Endothelial cell of umbilical vein (primary cell): Measurements from ENCODE around the gene TMEFF2. TPM values are rescaled to one million over a fixed set of nuclear protein-coding genes. Genes with fewer than 3 reads are reported as not detected.

Source experiments
- BruUV-seq: library from RNA; stranded (reverse); fragments of 400-500 nt; replicated peaks from 2 replicates; lab custom pipeline; 2021; lab: Mats Ljungman, UMichigan
- CTCF ChIA-PET: fragments of 300-600, 350-600 bp; sonication (Branson Sonifier 250); formaldehyde crosslinking; loops from one replicate; lab custom pipeline; 2021; ENCODE audit warnings: antibody characterized with exemption, inconsistent platforms; lab: Charles Lee
- POLR2A ChIA-PET: fragments of 300-600, 350-600 bp; sonication (Branson Sonifier 250); formaldehyde crosslinking; loops from one replicate; lab custom pipeline; 2021; ENCODE audit warnings: antibody characterized with exemption, inconsistent platforms; lab: Charles Lee
- DNase-seq: peaks from one replicate; pipeline ENCODE4 v3.0.0-alpha.2; 2011; ENCODE audit warnings: low read depth, low spot score
- FAIRE-seq: peaks from 2 replicates; lab custom pipeline; 2011; peaks lifted over from hg19 to GRCh38; lab: Jason Lieb, UNC
- H2AFZ ChIP-seq: 2 replicates; pipeline ENCODE4 v1.6.0; 2012; ENCODE audit warnings: low read depth, low read length, control low read depth, inconsistent platforms
- H3K27ac ChIP-seq: 2 replicates; pipeline ENCODE4 v1.5.1; 2011; ENCODE audit warnings: low read depth, mild to moderate bottlenecking, control low read depth, low read length, moderate library complexity; ENCODE audit not compliant: insufficient read depth
- H3K27me3 ChIP-seq, 2 experiments: 2 replicates each; pipeline versions ENCODE4 v1.6.0 to v1.6.1; 2011; ENCODE audit warnings: low read length in 2 of 2, mixed read lengths in 1 of 2; ENCODE audit not compliant: control insufficient read depth in 2 of 2, insufficient read depth in 2 of 2
- H3K36me3 ChIP-seq, 2 experiments: 2 replicates in 1 of 2; 3 replicates in 1 of 2; pipeline ENCODE4 v1.5.1; 2011; ENCODE audit warnings: low read length in 2 of 2, mild to moderate bottlenecking in 1 of 2, moderate library complexity in 1 of 2; ENCODE audit not compliant: control insufficient read depth in 2 of 2, insufficient read depth in 2 of 2; ENCODE audit errors: extremely low read depth in 1 of 2
- H3K4me1 ChIP-seq: 3 replicates; pipeline ENCODE4 v1.5.1; 2011; ENCODE audit warnings: mild to moderate bottlenecking, low read length; ENCODE audit not compliant: control insufficient read depth, insufficient read depth; ENCODE audit errors: extremely low read depth
- H3K4me2 ChIP-seq: 2 replicates; pipeline ENCODE4 v1.6.1; 2011; ENCODE audit warnings: low read length, control low read depth, mixed read lengths; ENCODE audit not compliant: insufficient read depth
- H3K4me3 ChIP-seq, 3 experiments: fragments of 200-600 bp in 1 of 3; sonication (generic), shearing (Covaris generic) in 1 of 3; replicated peaks in 1 of 3; 2 replicates each; pipeline ENCODE4 v1.5.1; 2011 to 2016; ENCODE audit warnings: control low read depth in 3 of 3, low read length in 3 of 3, mild to moderate bottlenecking in 2 of 3, inconsistent platforms in 1 of 3, low read depth in 1 of 3, moderate library complexity in 1 of 3; ENCODE audit not compliant: insufficient read depth in 1 of 3
- H3K79me2 ChIP-seq: 2 replicates; pipeline ENCODE4 v1.6.0; 2012; ENCODE audit warnings: low read length, inconsistent platforms; ENCODE audit not compliant: control insufficient read depth, insufficient read depth
- H3K9ac ChIP-seq: replicated peaks from 2 replicates; pipeline ENCODE3; 2011; ENCODE audit warnings: low read length, control low read depth; ENCODE audit not compliant: insufficient read depth; ENCODE audit errors: extremely low read depth
- H3K9me1 ChIP-seq: replicated peaks from 3 replicates; pipeline ENCODE4 v1.6.0; 2011; ENCODE audit warnings: mild to moderate bottlenecking, low read length; ENCODE audit not compliant: control insufficient read depth, insufficient read depth; ENCODE audit errors: extremely low read depth
- H3K9me3 ChIP-seq: replicated peaks from 2 replicates; pipeline ENCODE4 v1.5.1; 2012; ENCODE audit warnings: low read length, inconsistent platforms; ENCODE audit not compliant: control insufficient read depth, insufficient read depth
- H4K20me1 ChIP-seq: replicated peaks from 2 replicates; pipeline ENCODE3; 2011; ENCODE audit warnings: mild to moderate bottlenecking, low read length; ENCODE audit not compliant: control insufficient read depth, insufficient read depth; ENCODE audit errors: extremely low read depth
- EZH2 ChIP-seq: IDR thresholded peaks from 2 replicates; pipeline ENCODE4 v1.6.1; 2012; ENCODE audit warnings: borderline replicate concordance, low read depth, mild to moderate bottlenecking, moderate library complexity, low read length, inconsistent platforms; ENCODE audit not compliant: severe bottlenecking
- FOS ChIP-seq: IDR thresholded peaks from 2 replicates; pipeline ENCODE4 v1.6.1; 2011; ENCODE audit warnings: mild to moderate bottlenecking, low read length, moderate library complexity, borderline replicate concordance; ENCODE audit not compliant: insufficient read depth
- GATA2 ChIP-seq: IDR thresholded peaks from 2 replicates; pipeline ENCODE4 v1.7.0; 2011; ENCODE audit warnings: low read depth, mild to moderate bottlenecking, moderate library complexity, mixed read lengths, low read length; ENCODE audit not compliant: insufficient read length, insufficient read depth
- JUN ChIP-seq: IDR thresholded peaks from 2 replicates; pipeline ENCODE4 v1.6.1; 2011; ENCODE audit warnings: borderline replicate concordance, low read depth; ENCODE audit not compliant: insufficient read length, insufficient read depth
- MAX ChIP-seq: IDR thresholded peaks from 2 replicates; pipeline ENCODE4 v1.6.1; 2011; ENCODE audit not compliant: insufficient read depth, insufficient read length
- MYC ChIP-seq: IDR thresholded peaks from one replicate; pipeline ENCODE4 v1.6.1; 2011; ENCODE audit warnings: mild to moderate bottlenecking, low read depth, low read length
- POLR2A ChIP-seq: IDR thresholded peaks from 2 replicates; pipeline ENCODE4 v1.6.1; 2012; ENCODE audit warnings: low read depth, mild to moderate bottlenecking, control low read depth, low read length
- POLR2AphosphoS5 ChIP-seq: IDR thresholded peaks from 2 replicates; pipeline ENCODE4 v1.6.1; 2012; ENCODE audit warnings: low read depth, mild to moderate bottlenecking, control low read depth, low read length, moderate library complexity; ENCODE audit not compliant: insufficient read depth
- dilution Hi-C: fragments of 300-500 bp; cut with MboI; formaldehyde crosslinking; loops from one replicate; pipeline ENCODE4 v1.15.0; 2019; ENCODE audit warnings: low sequenced_read_pairs; ENCODE audit not compliant: extremely low pct_ligation_motif_present
- intact Hi-C: fragments of 100-400 bp; cut with micrococcal nuclease; formaldehyde crosslinking; loops from one replicate; pipeline ENCODE4 v1.10.0; 2022
- polyA plus RNA-seq, 4 experiments: library from polyadenylated mRNA; depleted of rRNA in 3 of 4; stranded (reverse) in 3 of 4; unstranded in 1 of 4; fragments of >200 nt; gene quantifications; 2 replicates each; pipeline versions ENCODE4 v1.2.1 to v1.2.3, GENCODE V29; 2011 to 2012; ENCODE audit warnings: missing spikeins in 1 of 4
- total RNA-seq: library from RNA; stranded (reverse); gene quantifications from 2 replicates; pipeline ENCODE4 v1.2.3, GENCODE V29; 2021
- TF ChIP-seq, protein P1 (sequence below), 2 donors: IDR thresholded peaks; 1 replicate in 1 of 2; 2 replicates in 1 of 2; pipeline ENCODE4 v1.5.1; 2011; ENCODE audit warnings: low read length in 2 of 2, mild to moderate bottlenecking in 2 of 2, moderate library complexity in 2 of 2, control low read depth in 1 of 2, inconsistent platforms in 1 of 2, low read depth in 1 of 2; ENCODE audit not compliant: insufficient read depth in 1 of 2; ENCODE audit errors: extremely low read depth in 1 of 2

Gene TMEFF2
- total and polyA plus RNA-seq, 2 donors (not counting 3 experiments of a cell fraction or from before 2014, with no cell fraction given) = 0.18 to 0.20 TPM

GRCh38 chr2:192123847-192124246, 70.9 kb downstream of the TMEFF2 start:
- POLR2A ChIA-PET = no interaction called here

GRCh38 chr2:192122946-192123345, 71.8 kb downstream of the TMEFF2 start:
- Histone ChIP-seq H3K9me3 (no peaks in the 10 kb centered on the region), H3K4me3 (no peak overlapping the region), H3K9ac (no peak overlapping the region), H3K79me2 (no peaks in the 10 kb centered on the region), H3K27me3 (no peaks in the 10 kb centered on the region), H3K9me1 (no peaks in the 10 kb centered on the region), H3K4me1 (no peaks in the 10 kb centered on the region), H3K4me2 (no peak overlapping the region), H3K36me3 (no peaks in the 10 kb centered on the region), H3K27ac (no peak overlapping the region), H4K20me1 (no peaks in the 10 kb centered on the region), H2AFZ (no peak overlapping the region)
- DNase-seq = no peak
- no peak for FAIRE-seq
- ChIA-PET CTCF (interaction anchor here (1.8 kb wide), 1 partner anchor 16 kb away, joined by 3 read pairs; no protein-coding TSS in a partner anchor), POLR2A (no interaction called here)
- TF ChIP-seq FOS (no peak), POLR2A (no peak), EZH2 (no peak), MAX (no peak), MYC (no peak), JUN (no peak), GATA2 (no peak), POLR2AphosphoS5 (no peak)
- TF ChIP-seq, protein P1, sequence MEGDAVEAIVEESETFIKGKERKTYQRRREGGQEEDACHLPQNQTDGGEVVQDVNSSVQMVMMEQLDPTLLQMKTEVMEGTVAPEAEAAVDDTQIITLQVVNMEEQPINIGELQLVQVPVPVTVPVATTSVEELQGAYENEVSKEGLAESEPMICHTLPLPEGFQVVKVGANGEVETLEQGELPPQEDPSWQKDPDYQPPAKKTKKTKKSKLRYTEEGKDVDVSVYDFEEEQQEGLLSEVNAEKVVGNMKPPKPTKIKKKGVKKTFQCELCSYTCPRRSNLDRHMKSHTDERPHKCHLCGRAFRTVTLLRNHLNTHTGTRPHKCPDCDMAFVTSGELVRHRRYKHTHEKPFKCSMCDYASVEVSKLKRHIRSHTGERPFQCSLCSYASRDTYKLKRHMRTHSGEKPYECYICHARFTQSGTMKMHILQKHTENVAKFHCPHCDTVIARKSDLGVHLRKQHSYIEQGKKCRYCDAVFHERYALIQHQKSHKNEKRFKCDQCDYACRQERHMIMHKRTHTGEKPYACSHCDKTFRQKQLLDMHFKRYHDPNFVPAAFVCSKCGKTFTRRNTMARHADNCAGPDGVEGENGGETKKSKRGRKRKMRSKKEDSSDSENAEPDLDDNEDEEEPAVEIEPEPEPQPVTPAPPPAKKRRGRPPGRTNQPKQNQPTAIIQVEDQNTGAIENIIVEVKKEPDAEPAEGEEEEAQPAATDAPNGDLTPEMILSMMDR (IDR thresholded peaks at IDR 0.05; ENCODE audit: extremely low read depth in 1 of 2, insufficient read depth in 1 of 2, low read depth in 1 of 2, low read length in 2 of 2) = no peak
- BruUV-seq = no TSS peak
- dilution Hi-C loops (no loop called here), intact Hi-C loops (no loop called here)

More at GRCh38 chr2:192123847-192124246, 70.9 kb downstream of the TMEFF2 start:
- Histone ChIP-seq H3K27me3 (no peaks in the 10 kb centered on the region), H3K4me2 (no peak overlapping the region), H3K9me1 (no peaks in the 10 kb centered on the region), H3K79me2 (no peaks in the 10 kb centered on the region), H3K4me3 (no peak overlapping the region), H3K27ac (no peak overlapping the region), H2AFZ (no peak overlapping the region), H3K9ac (no peak overlapping the region), H3K36me3 (no peaks in the 10 kb centered on the region), H4K20me1 (no peaks in the 10 kb centered on the region), H3K4me1 (no peaks in the 10 kb centered on the region), H3K9me3 (no peaks in the 10 kb centered on the region)
- no TSS peak for BruUV-seq
- FAIRE-seq (no peak), DNase-seq (no peak)
- dilution Hi-C loops (no loop called here), intact Hi-C loops (no loop called here)
- CTCF ChIA-PET = no interaction called here
- TF ChIP-seq, protein P1 (IDR thresholded peaks at IDR 0.05; ENCODE audit: extremely low read depth in 1 of 2, insufficient read depth in 1 of 2, low read depth in 1 of 2, low read length in 2 of 2) = no peak
